HG03378 (cell line): ENCODE results near the gene GREM2.

Experiments
- ATAC-seq: cut with Tn5 transposase; IDR thresholded peaks from one replicate; pipeline ENCODE4 v1.9.1; 2021; ENCODE audit warnings: mild to moderate bottlenecking, moderate library complexity; ENCODE audit not compliant: unreplicated experiment

The GREM2 gene

GRCh38 chr1:240503036-240503435, 108.9 kb downstream of the GREM2 start:
- no peak for ATAC-seq

GRCh38 chr1:240501115-240501514, 110.8 kb downstream of the GREM2 start:
- ATAC-seq: no peak

GRCh38 chr1:240500647-240501046, 111.3 kb downstream of the GREM2 start:
- ATAC-seq: no peak

- ATAC-seq: no peak
These were observed 112.9 kb downstream of the GREM2 start for GRCh38 chr1:240499012-240499411.

- ATAC-seq: no peak
These were observed 113.6 kb downstream of the GREM2 start for GRCh38 chr1:240498335-240498734.

- no peak for ATAC-seq
These were observed 114.0 kb downstream of the GREM2 start for GRCh38 chr1:240497908-240498307.

GRCh38 chr1:240496941-240497340, 115.0 kb downstream of the GREM2 start:
- ATAC-seq: no peak

GRCh38 chr1:240496356-240496755, 115.6 kb downstream of the GREM2 start:
- ATAC-seq: no peak

GRCh38 chr1:240495601-240496000, 116.4 kb downstream of the GREM2 start:
- no peak for ATAC-seq

GRCh38 chr1:240492832-240493440, 119.0 kb downstream of the GREM2 start:
- ATAC-seq: no peak

GRCh38 chr1:240491796-240492195, 120.2 kb downstream of the GREM2 start:
- no peak for ATAC-seq

DNA sequence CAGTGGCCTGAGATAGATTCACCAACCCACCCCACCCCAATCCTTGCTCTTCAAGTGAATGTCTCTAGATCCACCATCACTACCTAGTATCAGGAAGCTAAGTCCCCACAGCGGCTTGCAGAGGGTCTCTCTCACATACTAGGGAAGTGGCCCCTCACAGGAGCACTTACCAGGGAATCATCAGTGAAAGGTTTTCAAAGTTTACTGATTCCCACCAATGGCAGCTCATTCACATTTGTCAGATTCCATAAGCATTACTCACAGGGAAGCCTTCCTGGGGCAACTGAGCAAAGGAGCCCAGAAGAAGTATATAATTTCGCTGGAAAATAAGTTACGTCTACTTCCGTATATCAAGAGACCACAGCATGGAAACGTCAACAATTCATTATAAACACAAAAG, 120.8 kb downstream of the GREM2 start:
- ATAC-seq: no peak

- no peak for ATAC-seq
These were observed 124.5 kb downstream of the GREM2 start for GRCh38 chr1:240487493-240487892.

GRCh38 chr1:240486611-240487010, 125.3 kb downstream of the GREM2 start:
- ATAC-seq: no peak

DNA sequence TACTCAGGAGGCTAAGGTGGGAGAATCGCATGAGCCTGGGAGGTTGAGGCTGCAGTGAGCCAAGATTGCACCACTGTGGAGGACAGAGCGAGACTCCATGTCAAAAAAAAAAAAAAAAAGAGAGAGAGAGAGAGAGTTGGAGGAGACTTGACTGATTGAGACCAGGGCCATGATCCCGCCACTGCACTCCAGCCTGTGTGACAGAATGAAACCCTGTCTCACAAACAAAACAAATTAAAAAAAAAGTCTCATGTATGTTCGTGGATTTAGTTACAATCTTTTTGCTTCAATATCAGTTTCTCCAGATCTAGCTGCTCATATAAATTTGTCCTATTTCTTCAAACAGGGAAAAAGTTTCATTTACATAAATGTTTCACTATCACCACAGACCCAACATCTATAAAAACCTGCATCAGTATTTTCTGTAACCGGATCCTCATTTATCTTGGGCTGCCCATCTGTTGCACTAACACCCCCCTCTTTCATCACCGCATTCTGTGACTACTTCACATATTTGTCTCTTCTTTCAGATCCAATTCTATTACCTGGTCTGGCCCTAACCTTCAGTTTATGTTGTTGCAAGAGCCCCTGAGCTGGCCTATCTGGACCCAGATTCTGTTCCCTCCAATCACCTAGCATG, 127.0 kb downstream of the GREM2 start:
- no peak for ATAC-seq

GRCh38 chr1:240478536-240478935, 133.4 kb downstream of the GREM2 start:
- ATAC-seq: no peak

GRCh38 chr1:240475832-240476231, 136.1 kb downstream of the GREM2 start:
- ATAC-seq: no peak

DNA sequence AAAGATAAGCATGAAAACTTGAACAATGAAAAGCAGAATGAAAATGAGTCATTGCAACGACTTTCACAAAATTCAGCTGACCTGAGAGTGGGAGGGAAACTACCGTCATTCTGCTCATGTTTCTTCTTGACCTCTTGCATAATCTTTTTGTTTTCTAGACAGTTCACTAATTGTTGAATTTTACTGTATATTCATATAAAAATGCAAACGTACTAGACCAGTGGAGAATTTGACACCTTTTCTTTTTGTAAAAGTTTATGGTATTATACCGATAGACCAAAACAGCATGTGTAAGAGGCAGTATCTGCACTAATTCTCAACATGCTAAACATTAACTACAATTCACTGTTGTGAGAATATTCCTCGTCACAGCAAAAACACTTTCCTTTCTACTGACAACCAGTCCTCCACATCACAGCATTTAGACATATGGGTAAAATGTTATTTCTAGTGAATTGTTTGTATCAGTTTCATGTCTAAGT, 137.8 kb downstream of the GREM2 start:
- peak; percentile 69 for ATAC-seq

- no peak for ATAC-seq
These were observed 143.3 kb downstream of the GREM2 start for GRCh38 chr1:240468656-240469055.

GRCh38 chr1:240467895-240468294, 144.1 kb downstream of the GREM2 start:
- ATAC-seq: no peak

DNA sequence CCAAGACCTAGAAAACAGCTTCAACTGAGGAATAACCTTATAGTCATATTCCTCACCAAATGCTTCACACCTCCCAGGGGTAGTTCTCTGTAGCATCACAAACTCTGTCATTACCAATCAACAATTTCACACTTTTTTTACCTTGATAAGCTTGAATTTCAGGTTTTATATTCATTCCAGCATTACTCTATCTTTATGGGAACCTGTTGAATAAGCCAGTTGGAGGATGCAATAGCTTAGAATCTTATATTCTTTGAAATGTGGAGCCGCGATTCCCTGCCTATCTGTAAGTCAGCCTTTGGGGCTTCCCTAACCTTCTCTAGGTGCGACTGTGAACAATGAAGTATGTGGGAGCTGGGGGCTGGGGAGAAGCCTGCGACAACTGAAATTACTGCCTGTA, 145.4 kb downstream of the GREM2 start:
- no peak for ATAC-seq

DNA sequence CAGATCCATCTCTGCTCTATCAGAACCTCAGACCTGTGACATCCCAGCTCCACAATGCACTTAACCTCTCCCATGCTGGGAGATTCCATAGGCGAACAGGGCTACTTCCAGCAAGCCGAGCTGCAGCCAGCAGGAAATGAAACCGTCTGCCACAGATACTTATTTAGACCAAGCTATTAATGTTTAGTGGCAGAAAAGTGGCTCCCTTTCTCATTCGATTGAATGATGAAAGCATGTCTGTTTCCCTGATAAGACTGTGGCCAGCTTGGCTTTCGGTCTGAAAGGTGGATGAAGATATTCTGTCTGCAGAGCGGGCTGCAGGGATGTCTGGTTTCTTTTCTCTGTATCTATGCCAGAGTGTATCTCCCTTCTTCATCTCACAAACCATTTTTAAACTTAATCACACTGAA, 146.4 kb downstream of the GREM2 start:
- ATAC-seq: no peak

GRCh38 chr1:240464099-240464498, 147.9 kb downstream of the GREM2 start:
- ATAC-seq: no peak
